Right hindlimb (tissue), 1 donor: ENCODE data around the gene TRAPPC14.
"Not testable (repeated sequence)": the region's sequence is repeated elsewhere in the genome, so short reads cannot be mapped to it uniquely, and the experiment has no call there.

Experiments
- DNase-seq: peaks from one replicate; pipeline ENCODE4 v3.0.0-alpha.2; 2018

Gene TRAPPC14, protein sequence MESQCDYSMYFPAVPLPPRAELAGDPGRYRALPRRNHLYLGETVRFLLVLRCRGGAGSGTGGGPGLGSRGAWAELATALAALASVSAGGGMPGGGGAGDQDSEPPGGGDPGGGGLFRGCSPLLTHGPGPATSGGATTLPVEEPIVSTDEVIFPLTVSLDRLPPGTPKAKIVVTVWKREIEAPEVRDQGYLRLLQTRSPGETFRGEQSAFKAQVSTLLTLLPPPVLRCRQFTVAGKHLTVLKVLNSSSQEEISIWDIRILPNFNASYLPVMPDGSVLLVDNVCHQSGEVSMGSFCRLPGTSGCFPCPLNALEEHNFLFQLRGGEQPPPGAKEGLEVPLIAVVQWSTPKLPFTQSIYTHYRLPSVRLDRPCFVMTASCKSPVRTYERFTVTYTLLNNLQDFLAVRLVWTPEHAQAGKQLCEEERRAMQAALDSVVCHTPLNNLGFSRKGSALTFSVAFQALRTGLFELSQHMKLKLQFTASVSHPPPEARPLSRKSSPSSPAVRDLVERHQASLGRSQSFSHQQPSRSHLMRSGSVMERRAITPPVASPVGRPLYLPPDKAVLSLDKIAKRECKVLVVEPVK

DNA sequence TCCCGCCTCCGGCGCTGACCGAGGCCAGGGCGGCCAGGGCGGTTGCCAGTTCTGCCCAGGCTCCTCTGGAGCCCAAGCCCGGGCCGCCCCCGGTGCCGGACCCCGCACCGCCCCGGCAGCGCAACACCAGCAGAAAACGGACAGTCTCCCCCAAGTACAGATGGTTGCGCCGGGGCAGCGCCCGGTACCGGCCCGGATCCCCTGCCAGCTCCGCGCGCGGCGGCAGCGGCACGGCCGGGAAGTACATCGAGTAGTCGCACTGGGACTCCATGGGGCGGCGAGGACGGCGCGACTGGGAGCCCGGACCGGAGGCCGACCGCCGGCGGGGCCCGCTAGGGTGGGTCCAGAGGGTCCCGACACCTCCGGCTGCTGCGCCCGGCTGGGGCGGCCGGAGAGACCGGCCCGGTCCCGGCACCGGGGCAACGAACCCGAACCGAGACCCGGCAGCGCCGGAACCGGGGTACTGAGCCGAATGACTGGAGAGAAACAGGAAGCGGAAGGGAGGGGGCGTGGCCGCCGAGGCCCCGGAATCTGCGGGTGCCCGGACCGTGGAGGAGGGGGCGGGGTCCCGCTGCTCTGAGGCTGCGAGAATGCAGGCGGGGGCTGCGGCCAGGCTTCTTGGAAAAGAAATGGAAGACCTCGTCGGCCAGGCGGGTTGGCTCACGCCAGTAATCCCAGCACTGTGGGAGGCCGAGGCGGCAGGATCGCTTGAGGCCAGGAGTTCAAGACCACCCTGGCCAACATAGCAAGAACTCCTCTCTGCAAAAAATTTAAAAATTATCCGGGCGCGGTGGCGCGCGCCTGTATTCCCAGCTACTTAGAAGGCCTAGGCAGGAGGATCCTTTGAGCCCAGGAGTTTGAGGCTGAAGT, at the start of gene TRAPPC14:
Gene TRAPPC14, minus strand, starts transcription at position 495 of the 870 bp plus-strand sequence. Its CDS starts 224 bp downstream, at position 271.
- peak; percentile 95 for DNase-seq

DNA sequence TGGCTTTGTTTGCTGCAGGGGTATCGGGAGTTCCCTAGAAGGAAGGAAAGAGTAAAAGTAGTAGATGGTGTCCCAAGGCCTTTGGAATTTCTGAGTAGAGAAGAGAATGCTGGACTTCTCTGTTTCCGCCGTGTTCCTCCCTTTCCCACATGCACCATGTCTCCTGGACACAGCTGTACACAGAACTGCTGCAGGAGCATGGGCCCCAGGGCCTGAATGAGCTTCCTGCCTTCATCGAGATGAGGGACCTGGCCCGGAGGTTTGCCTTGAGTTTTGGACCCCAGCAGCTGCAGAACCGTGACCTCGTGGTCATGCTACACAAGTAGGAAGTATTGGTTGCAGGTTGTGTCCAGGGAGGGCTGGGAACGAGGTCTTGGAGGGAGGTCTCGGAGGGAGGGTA, 45.9 kb upstream of the TRAPPC14 start:
- peak; percentile 49 for DNase-seq

DNA sequence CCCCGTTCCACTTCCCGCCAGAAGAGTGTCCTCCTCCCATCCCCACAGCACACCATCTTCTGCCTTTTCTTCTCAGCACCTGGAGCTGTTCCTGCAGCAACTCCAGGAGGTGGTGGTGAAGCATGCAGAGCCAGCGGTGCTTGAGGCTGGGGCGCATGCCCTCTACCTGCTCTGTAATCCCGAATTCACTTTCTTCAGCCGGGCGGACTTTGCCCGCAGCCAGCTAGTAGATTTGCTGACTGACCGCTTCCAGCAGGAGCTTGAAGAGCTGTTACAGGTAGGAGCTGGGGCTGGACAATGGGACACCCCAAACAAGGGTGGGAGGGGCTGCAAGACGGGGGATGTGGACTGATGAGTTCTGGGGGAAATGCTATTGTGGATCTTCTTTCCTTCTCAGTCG, 42.2 kb upstream of the TRAPPC14 start:
- no peak for DNase-seq

DNA sequence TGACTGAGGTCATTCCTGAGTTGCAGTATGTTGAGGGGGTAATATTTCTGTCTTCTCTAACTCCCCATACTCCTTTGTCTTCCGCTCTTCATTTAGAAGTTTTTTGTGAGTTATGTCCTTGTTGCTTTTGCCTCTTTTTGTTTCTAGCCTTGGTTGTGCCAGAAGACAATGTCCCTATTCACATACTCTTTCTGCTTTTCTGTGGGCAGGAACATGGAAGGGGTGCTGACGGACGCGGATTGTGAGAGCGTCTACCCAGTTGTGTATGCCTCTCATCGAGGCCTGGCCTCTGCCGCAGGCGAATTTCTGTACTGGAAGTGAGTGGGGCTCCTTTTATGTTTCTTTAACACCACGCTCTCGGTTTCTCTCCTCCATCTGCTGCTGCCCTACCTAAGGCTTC, 39.7 kb upstream of the TRAPPC14 start:
- DNase-seq = no peak

DNA sequence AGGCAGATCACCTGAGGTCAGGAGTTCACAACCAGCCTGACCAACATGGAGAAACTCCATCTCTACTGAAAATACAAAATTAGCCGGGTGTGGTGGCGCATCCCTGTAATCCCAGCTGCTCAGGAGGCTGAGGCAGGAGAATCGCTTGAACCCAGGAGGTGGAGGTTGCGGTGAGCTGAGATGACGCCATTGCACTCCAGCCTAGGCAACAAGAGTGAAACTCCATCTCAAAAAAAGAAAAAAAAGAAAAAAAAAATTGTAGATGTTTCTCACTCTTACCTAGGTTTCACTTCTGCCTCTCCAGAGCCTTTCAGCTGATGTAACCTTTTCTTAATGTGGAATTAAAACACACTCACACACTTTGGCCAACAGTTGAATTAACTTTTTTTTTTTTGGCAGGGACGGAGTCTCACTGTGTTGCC, 37.4 kb upstream of the TRAPPC14 start:
- DNase-seq = not testable (repeated sequence)

DNA sequence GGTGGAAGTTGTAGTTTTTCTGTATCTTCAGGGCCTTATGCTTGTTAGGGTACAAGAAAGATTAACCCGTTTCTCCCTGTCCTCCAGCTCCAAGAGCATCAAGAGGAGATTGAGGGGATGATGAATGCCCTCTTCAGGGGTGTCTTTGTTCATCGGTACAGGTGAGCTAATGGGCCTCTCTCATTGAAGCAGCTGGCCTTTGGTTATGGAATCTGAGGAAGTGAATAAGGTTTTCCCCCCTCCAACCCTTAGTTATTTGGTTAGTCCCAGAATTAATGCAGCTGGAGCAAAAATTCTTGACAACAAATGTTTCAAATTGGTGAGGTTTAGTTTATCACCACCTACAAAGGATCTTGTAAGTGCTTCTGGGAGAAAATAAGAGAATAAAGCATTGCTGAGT, 36.7 kb upstream of the TRAPPC14 start:
- DNase-seq = no peak

DNA sequence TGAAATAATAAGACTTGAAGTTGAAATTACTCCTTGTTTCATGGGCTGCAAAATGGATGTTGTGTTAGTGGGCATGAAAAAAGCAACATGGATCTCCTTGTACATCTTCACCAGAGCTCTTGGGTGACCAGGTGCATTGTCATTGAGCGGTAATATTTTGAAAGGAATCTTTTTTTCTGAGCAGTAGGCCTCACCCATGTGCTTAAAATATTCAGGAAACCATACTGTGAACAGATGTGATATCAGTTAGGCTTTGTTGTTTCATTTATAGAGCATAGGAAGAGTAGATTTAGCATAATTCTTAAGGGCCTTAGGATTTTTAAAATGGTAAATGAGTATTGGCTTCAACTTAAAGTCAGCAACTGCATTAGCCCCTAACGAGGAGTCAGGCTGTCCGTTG, 34.4 kb upstream of the TRAPPC14 start:
- no peak for DNase-seq

DNA sequence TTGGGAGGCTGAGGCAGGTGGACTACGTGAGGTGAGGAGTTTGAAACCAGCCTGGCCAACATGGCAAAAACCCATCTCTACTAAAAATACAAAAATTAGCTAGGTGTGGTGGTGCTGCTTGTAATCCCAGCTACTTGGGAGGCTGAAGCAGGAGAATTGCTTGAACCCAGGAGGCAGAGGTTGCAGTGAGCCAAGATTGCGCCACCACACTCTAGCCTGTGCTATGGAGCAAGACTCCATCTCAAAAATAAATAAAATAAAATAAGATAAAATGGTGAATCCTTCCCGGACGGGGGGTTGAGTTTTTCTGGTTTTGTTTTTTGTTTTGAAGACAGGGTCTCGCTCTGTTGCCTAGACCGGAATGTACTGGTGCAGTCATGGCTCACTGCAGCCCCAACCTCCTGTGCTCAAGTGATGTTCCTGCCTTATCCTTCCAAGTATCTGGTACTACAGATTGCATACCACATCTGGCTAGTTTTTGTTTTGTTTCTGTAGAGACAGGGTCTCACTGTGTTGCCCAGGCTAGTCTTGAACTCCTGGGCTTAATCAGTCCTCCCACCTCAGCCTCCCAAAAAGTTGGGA, 33.8 kb upstream of the TRAPPC14 start:
- not testable (repeated sequence) for DNase-seq

DNA sequence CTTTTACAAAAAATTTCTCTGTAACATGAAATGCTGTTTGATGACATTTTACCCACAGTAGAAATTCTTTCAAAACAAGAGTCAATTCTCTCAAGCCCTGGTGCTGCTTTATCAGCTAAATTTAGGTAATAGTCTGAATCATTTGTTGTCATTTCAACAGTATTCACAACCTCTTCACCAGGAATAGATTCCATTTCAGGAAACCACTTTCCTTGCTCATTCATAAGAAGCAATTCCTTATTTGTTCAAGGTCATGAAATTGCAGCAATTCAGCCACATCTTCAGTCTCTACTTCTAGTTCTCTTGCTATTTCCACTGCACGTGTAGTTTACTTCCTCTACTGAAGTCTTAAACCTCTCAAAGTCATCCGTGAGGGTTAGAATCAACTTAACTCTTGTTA, 33.3 kb upstream of the TRAPPC14 start:
- no peak for DNase-seq

DNA sequence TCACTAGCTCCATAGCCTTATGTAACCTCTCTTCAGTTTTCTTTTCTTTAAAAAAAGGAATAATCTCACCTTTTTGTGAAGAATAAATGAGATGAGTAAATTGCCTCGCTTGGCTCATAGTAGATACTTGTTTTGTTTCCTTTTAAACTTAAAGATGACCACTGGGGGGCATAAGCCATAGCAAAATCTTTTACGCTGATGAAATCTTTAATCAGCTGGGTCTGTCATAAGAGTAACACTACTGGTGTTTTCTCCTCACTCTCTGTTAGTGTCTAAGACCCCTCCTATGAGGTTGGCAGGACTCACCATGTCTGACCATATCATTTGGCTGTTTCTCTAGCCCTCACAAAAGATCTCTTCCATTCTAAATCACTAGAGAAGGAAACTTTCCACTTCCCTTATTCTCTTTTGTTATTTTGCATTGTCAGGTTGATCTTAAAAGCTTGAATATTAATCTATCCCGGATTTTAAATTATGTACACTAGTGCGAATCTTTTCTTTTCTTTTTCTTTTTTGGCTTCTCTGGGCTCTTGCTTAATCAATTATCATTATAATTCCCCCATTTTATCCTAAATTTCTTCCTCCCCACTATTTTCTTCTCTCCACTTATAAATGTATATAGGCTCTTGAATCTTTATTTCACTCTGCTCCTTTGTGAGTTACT, 31.7 kb upstream of the TRAPPC14 start:
- DNase-seq = no peak

DNA sequence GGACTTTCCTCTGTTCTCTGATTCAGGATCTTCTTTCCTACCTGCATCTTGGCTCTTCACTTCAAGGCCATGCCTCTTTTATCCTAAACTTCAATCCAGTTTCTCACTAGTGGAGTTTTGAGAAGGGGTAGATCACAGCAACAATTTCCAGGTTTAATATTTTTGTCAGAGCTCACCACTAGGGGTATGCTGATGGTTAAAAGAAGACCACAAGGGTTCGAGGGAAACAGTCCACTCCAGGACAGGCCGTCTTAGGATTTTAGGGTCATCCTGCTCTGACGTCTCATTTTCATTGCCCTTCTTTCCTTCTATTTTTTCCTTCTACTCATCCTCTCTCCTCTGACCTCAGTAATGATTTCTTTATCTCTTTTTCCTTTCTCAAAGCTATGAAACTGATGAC, 30.5 kb upstream of the TRAPPC14 start:
- no peak for DNase-seq

DNA sequence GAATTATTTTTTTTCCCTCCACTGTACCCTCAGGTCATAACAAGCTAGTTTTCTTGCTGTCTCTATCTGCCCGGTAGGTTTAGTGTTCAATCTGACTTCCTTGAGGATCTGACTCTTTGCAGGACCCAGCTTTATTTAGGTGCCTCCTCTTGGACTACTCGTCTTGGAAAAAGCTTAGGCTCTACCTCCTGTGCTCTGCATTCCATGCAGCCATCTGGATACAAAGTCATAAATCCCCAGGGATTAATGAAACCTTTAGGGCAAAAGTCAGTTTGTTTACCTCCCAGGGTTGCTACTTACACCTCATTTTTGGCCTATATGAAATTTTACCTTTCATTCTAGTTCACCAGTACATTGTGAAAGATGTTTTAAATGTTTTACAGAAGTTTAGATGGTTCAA, 27.2 kb upstream of the TRAPPC14 start:
- no peak for DNase-seq

DNA sequence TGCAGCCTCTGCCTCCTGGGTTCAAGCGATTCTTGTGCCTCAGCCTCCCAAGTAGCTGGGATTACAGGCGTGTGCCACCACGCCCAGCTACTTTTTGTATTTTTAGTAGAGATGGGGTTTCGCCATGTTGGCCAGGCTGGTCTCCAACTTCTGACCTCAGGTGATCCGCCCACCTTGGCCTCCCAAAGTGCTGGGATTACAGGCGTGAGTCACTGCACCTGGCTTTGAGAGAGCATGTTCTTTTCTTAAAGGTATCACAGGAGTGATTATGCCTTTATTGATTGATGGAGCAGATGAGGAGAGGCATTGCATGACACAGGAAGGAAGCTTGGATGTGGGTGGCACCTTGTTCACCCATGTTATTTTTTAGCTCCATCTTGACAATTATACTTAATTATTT, 24.6 kb upstream of the TRAPPC14 start:
- not testable (repeated sequence) for DNase-seq

DNA sequence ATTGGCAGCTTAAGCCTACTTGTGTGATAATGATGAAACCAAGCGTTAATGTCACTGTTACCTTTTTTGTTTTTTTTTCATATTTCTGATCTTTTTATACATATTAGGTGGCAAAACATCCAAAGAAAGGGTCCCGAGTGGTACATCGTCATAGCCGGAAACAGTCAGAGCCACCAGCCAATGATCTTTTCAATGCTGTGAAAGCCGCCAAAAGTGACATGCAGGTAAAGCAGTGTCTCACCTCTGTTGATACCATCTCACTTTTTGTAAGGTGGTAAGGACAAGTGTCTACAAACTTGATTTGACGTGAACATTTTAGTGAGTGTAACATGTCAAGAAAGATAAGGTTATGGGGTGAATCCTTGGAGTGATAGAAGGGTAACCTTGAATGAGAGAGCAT, 24.1 kb upstream of the TRAPPC14 start:
- DNase-seq = not testable (repeated sequence)

DNA sequence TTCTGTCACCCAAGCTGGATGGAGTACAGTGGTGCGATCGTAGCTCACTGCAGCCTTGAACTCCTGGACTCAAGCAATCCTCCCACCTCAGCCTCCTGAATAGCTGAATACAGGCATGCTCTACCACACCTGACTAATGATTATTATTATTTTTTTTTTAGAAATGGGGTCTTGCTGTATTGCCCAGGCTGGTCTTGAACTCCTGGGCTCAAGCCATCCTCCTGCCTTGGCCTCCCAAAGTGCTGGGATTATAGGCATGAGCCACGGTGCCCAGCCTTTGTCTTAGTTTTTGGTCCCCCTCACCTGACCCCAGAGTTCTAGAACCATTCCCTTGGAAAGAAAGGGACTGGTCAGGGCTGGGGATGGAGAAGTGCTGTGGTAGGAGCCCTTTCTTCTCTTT, 21.6 kb upstream of the TRAPPC14 start:
- DNase-seq = not testable (repeated sequence)

DNA sequence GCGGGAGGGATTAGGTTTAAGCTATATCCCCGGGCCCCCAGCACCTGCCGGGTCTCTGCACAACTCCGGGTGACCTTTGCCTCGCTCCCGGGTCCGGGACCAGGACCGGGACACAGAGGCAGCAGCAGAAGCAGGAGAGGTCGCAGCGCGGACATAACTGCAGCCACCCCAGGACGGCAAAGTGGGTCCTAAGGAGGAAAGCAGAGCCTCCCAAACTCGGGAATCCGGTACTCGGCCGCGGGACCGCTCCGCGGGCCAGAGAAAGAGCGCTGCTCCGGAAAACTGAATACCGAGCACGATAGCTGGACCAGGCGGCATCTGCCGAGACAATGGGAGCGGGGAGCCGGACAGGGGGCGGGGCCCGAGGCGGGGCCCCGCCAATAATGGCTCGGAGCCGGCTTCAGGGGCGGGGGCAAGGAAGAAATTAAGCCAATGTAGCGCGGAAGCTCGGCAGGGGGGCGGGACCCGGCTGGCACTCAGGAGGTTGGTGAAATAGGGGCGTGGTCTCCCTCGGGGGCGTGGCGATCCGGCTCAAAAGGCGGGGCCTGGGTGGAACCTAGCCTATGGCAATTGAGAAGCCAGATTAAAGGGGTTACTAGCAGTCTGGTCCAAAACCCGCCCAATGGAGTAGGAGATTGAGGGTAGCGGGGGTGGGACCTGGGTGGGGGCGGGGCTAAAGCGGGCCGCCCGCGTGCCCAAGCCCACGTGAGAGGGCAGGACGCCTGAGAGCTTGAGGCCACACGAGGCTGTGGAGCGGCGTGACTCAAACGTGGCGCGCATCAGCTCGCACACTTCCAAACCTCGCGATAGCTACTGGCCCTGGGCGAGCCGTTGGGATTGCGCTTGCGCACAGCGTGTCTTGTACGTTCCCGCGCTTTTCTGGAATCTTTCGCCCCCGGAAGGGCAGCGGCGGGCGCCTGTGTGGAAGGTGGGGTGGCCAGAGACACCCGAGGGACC, 18.8 kb upstream of the TRAPPC14 start, which contains the start of the genes GPC2 and STAG3:
Gene GPC2, minus strand, starts transcription at position 337 of the 957 bp plus-strand sequence. Its CDS starts 182 bp downstream, at position 155.
Gene STAG3, plus strand, starts transcription at position 874 of the 957 bp plus-strand sequence. CDS start 2,639 bp downstream, outside the sequence.
- DNase-seq = peak; percentile 97

DNA sequence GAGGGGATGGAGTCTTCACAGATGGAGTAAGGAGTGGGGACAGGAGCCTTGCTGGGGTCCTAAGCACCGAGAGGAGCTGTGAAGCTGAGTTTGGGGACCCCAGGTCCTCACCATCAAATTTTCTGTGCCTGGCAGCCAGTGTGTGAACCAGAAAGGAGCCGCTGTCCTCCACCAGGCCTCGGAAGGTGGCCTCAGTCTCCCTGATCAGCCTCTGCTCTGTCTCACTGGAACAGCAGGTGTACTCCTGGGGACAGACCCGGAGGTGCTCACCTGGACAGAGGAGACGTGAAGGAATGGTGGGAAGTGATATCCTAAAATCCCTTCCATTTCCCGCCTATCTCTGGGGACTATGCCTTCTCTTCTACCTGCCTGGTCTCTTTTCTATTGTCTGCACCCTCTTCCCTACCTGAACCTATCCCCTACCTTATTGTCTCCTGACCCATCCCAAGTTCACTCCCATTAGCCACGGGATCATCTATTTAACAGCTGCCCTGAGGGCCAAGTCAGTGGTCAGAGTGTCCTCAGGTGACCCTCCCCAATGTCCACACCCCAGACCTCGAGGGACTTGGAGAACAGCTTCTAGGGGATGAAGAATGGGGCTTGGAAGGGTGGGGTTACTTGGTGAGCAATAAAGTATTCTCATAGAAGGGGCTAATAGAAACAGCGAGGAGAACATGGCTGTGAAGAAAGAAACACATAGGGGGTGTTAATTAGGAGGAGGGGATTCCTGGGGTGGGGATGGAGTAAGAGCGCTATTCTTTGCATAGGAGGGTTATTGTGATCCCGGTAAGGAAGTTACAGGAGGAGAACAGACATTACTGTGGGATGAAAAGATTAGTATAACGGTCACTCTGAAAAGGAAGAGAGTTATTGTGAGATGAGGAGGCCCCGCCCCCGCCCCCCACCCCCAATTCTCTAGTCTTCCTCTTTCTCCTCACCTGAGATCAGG, 17.8 kb upstream of the TRAPPC14 start:
- no peak for DNase-seq

DNA sequence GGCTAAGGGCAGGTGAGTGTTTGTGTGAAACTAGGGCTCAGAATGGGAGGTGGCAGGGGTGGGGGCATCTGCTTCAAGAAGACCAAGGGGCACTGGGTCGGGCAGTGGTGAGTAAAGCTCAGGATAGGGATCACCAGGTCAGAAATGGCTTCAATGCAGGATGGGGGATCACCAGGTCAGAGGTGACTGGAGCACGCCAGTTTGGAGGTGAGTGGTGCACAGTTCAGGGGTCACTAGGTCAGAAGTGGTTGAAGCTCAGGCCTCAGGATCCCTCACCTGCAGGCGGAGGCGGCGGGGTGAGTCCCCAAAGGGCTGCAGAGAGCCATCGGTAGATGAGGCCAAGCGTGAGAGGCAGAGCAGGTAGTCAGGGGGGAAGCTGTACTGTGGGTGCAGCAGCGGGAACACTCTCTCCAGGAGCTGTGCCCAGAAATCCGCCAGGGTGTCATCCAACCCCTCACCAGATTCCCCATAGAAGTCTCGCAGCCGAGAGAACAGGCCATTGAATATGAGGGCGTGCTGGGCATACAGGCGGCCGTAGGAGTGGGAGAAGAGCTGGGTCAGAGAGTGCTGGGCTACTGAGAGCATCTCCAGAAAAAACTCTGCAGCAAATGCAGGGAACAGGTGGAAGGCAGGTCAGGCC, 16.9 kb upstream of the TRAPPC14 start:
- DNase-seq = no peak

DNA sequence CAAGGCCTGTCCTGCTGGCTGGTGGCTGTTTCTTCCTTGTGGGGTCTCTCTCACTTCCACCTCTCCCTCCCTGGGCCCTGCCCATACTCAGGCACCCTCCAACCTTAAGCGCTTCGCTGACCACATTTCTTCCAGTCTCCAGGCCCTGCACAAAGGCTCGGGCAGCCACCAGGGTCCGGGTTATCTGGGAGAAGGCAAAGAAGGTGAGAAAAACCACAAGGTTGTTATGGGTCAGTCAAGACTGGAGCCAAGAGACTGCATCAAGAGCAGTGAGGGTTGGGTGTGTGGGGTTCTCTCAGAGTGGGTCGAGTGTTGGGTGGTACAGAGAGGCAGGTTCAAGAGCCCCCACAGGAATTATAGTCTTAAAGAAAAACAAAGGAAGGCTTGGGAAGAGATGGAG, 16.1 kb upstream of the TRAPPC14 start:
- no peak for DNase-seq
